IMR-90 (cell line): Measurements from ENCODE around the gene PRKAB1. TPM values are rescaled to one million over a fixed set of nuclear protein-coding genes. Genes with fewer than 3 reads are reported as not detected.

Source experiments
- ATAC-seq: fragments of 200-7000 bp; cut with Tn5 transposase; 2 replicates; pipeline ENCODE4 v1.9.1; 2020; ENCODE audit warnings: low read depth, mild to moderate bottlenecking, moderate library complexity
- BruUV-seq: library from RNA; stranded (reverse); fragments of 400-500 nt; replicated peaks from 2 replicates; lab custom pipeline; 2021; lab: Mats Ljungman, UMichigan
- CTCF ChIA-PET: fragments of 300-600 bp; formaldehyde crosslinking; extraction: SDS; loops from one replicate; lab custom pipeline; 2021; ENCODE audit warnings: antibody characterized with exemption; lab: Yijun Ruan, JAX
- POLR2A ChIA-PET: fragments of 300-600 bp; sonication (Branson Sonifier 250); formaldehyde crosslinking; loops from one replicate; lab custom pipeline; 2022; ENCODE audit warnings: antibody characterized with exemption; ENCODE audit not compliant: unreplicated experiment; lab: Charles Lee
- DNase-seq: peaks from one replicate; pipeline ENCODE4 v3.0.0; 2013
- H2AFZ ChIP-seq: replicated peaks from 2 replicates; pipeline ENCODE3; 2013; ENCODE audit warnings: low read length, mild to moderate bottlenecking; ENCODE audit not compliant: poor library complexity
- H2AK5ac ChIP-seq: 2 replicates; pipeline ENCODE4 v1.6.1; 2013; ENCODE audit warnings: low read depth, low read length, inconsistent platforms
- H2AK9ac ChIP-seq: replicated peaks from 2 replicates; pipeline ENCODE3; 2013; ENCODE audit warnings: mild to moderate bottlenecking, low read depth, low read length, moderate library complexity; ENCODE audit not compliant: poor library complexity
- H2BK120ac ChIP-seq: 2 replicates; pipeline ENCODE4 v1.6.1; 2013; ENCODE audit warnings: low read depth, low read length, inconsistent platforms
- H2BK15ac ChIP-seq: 3 replicates; pipeline ENCODE4 v1.6.1; 2013; ENCODE audit warnings: low read depth, low read length, inconsistent platforms
- H2BK20ac ChIP-seq: 2 replicates; pipeline ENCODE4 v1.6.1; 2013; ENCODE audit warnings: low read depth, mild to moderate bottlenecking, inconsistent platforms, low read length, moderate library complexity
- H2BK5ac ChIP-seq: 2 replicates; pipeline ENCODE4 v1.6.1; 2013; ENCODE audit warnings: mild to moderate bottlenecking, low read depth, low read length, inconsistent platforms; ENCODE audit not compliant: poor library complexity, severe bottlenecking
- H3K14ac ChIP-seq: replicated peaks from 2 replicates; pipeline ENCODE4 v1.6.1; 2013; ENCODE audit warnings: low read depth, low read length, inconsistent platforms
- H3K18ac ChIP-seq: 2 replicates; pipeline ENCODE4 v1.6.1; 2013; ENCODE audit warnings: low read depth, low read length, control low read depth
- H3K23ac ChIP-seq: 2 replicates; pipeline ENCODE4 v1.6.1; 2013; ENCODE audit warnings: low read depth, low read length, inconsistent platforms
- H3K27ac ChIP-seq: 2 replicates; pipeline ENCODE4 v1.5.1; 2013; ENCODE audit warnings: mild to moderate bottlenecking, control low read depth, low read length; ENCODE audit not compliant: insufficient read depth
- H3K27me3 ChIP-seq: 2 replicates; pipeline ENCODE4 v1.6.1; 2013; ENCODE audit warnings: low read length; ENCODE audit not compliant: control insufficient read depth, insufficient read depth
- H3K36me3 ChIP-seq: 2 replicates; pipeline ENCODE4 v1.6.1; 2013; ENCODE audit warnings: low read length, mixed read lengths; ENCODE audit not compliant: control insufficient read depth, insufficient read depth
- H3K4ac ChIP-seq: 2 replicates; pipeline ENCODE4 v1.6.1; 2013; ENCODE audit warnings: low read depth, low read length, inconsistent platforms
- H3K4me1 ChIP-seq: 2 replicates; pipeline ENCODE4 v1.6.1; 2013; ENCODE audit warnings: low read length, mixed read lengths; ENCODE audit not compliant: control insufficient read depth, insufficient read depth
- H3K4me2 ChIP-seq: 2 replicates; pipeline ENCODE4 v1.6.1; 2013; ENCODE audit warnings: low read depth, mild to moderate bottlenecking, control low read depth, low read length, moderate library complexity
- H3K4me3 ChIP-seq: 2 replicates; pipeline ENCODE4 v1.5.1; 2013; ENCODE audit warnings: low read depth, mild to moderate bottlenecking, control low read depth, low read length, moderate library complexity; ENCODE audit not compliant: insufficient read depth
- H3K56ac ChIP-seq: 2 replicates; pipeline ENCODE4 v1.6.1; 2013; ENCODE audit warnings: low read length, inconsistent platforms; ENCODE audit not compliant: insufficient read depth; ENCODE audit errors: extremely low read depth
- H3K79me1 ChIP-seq, 2 experiments: 2 replicates each; pipeline ENCODE4 v1.6.1; 2013; ENCODE audit warnings: low read length in 2 of 2, inconsistent platforms in 1 of 2, low read depth in 1 of 2
- H3K9ac ChIP-seq: 2 replicates; pipeline ENCODE4 v1.6.1; 2013; ENCODE audit warnings: low read depth, low read length, control low read depth
- H3K9me1 ChIP-seq: 2 replicates; pipeline ENCODE4 v1.6.1; 2013; ENCODE audit warnings: low read length, inconsistent platforms; ENCODE audit not compliant: insufficient read depth
- H3K9me3 ChIP-seq: 2 replicates; pipeline ENCODE4 v1.6.1; 2013; ENCODE audit warnings: low read length; ENCODE audit not compliant: control insufficient read depth, insufficient read depth
- H4K20me1 ChIP-seq: 2 replicates; pipeline ENCODE4 v1.6.1; 2013; ENCODE audit warnings: low read length, inconsistent platforms; ENCODE audit not compliant: insufficient read depth
- H4K5ac ChIP-seq: 2 replicates; pipeline ENCODE4 v1.6.1; 2013; ENCODE audit warnings: mild to moderate bottlenecking, low read depth, low read length, control low read depth
- H4K8ac ChIP-seq, 2 experiments: 2 replicates each; pipeline ENCODE4 v1.6.1; 2013; ENCODE audit warnings: low read depth in 2 of 2, low read length in 2 of 2, control low read depth in 1 of 2, inconsistent platforms in 1 of 2
- H4K91ac ChIP-seq: 2 replicates; pipeline ENCODE4 v1.6.1; 2013; ENCODE audit warnings: low read depth, low read length, inconsistent platforms; ENCODE audit not compliant: insufficient read depth
- BHLHE40 ChIP-seq: fragments of 150-350 bp; IDR thresholded peaks from 2 replicates; pipeline ENCODE4 v1.6.1; 2016; ENCODE audit warnings: mild to moderate bottlenecking, low read depth, low read length
- CEBPB ChIP-seq: IDR thresholded peaks from 2 replicates; pipeline ENCODE4 v1.6.1; 2012; ENCODE audit warnings: low read depth, low read length, improper control_type of control experiment
- CTCF ChIP-seq: conservative IDR thresholded peaks from 2 replicates; pipeline ENCODE4 v1.5.1; 2012; ENCODE audit warnings: mild to moderate bottlenecking, low read depth, low read length, improper control_type of control experiment
- MAFK ChIP-seq: IDR thresholded peaks from 2 replicates; pipeline ENCODE4 v1.6.1; 2012; ENCODE audit warnings: low read depth, low read length, improper control_type of control experiment
- MAZ ChIP-seq: IDR thresholded peaks from 2 replicates; pipeline ENCODE4 v1.6.1; 2012; ENCODE audit warnings: low read depth, mild to moderate bottlenecking, low read length, improper control_type of control experiment, moderate library complexity, borderline replicate concordance
- RFX5 ChIP-seq: IDR thresholded peaks from 2 replicates; pipeline ENCODE4 v1.8.0; 2012; ENCODE audit warnings: low read depth, mild to moderate bottlenecking, low read length, moderate library complexity
- WGBS, 2 experiments: methylation state at CpG; one replicate each; pipeline versions ENCODE4 v1.1.5 to v1.1.7; 2013; ENCODE audit warnings: missing lambda C conversion rate in 2 of 2; ENCODE audit not compliant: insufficient read length in 1 of 2; ENCODE audit errors: extremely low coverage in 2 of 2; 5-methylcytosine and 5-hydroxymethylcytosine counted together
- dilution Hi-C: fragments of 300-500 bp; cut with HindIII; formaldehyde crosslinking; loops from one replicate; pipeline ENCODE4 v1.14.3; 2018; ENCODE audit warnings: low sequenced_read_pairs; ENCODE audit not compliant: unreplicated experiment
- in situ Hi-C: fragments of 300-500 bp; cut with MboI; formaldehyde crosslinking; loops from 3 replicates; pipeline ENCODE4 v1.14.3; 2019; ENCODE audit warnings: low sequenced_read_pairs, inconsistent platforms, mixed read lengths
- intact Hi-C: fragments of 100-400 bp; cut with micrococcal nuclease; formaldehyde crosslinking; loops from 2 replicates; pipeline ENCODE4 v1.10.0; 2022
- polyA plus RNA-seq, 3 experiments: library from polyadenylated mRNA; depleted of rRNA; stranded (reverse); fragments of >200 nt; gene quantifications; 2 replicates each; pipeline ENCODE4 v1.2.3, GENCODE V29; 2012; ENCODE audit warnings: low replicate concordance in 1 of 3
- total RNA-seq: library from RNA; depleted of rRNA; stranded (reverse); fragments of >200 nt; gene quantifications from 2 replicates; pipeline ENCODE4 v1.2.3, GENCODE V29; 2012
- TF ChIP-seq, protein P1 (sequence below): fragments of 150-350 bp; IDR thresholded peaks from 2 replicates; pipeline ENCODE4 v1.6.1; 2016; ENCODE audit warnings: low read depth, mild to moderate bottlenecking, low read length, moderate library complexity, borderline replicate concordance
- TF ChIP-seq, protein P2 (sequence below): fragments of 150-350 bp; IDR thresholded peaks from 2 replicates; pipeline ENCODE4 v1.6.1; 2017; ENCODE audit warnings: mild to moderate bottlenecking, antibody characterized with exemption, low read length, low read depth

PRKAB1 gene
- total and polyA plus RNA-seq, 2 of the 4 experiments (the other 2 are of a cell fraction), result 9.7 to 19.3 TPM

GRCh38 chr12:119694111-119694510 lies 26.2 kb downstream of the PRKAB1 start:
- H3K27me3 ChIP-seq, result no peaks in the 10 kb centered on the region
- no peak overlapping the region for H3K18ac ChIP-seq
- no CpG with 5 or more reads among the region's 6 CpGs for WGBS, 2 experiments
- H2AFZ ChIP-seq, result no peak overlapping the region
- ChIA-PET CTCF (interaction anchor here (0.5 to 1.8 kb wide), 4 partner anchors 11 to 114 kb away, joined by 4 to 8 read pairs (median 6); no protein-coding TSS in a partner anchor), POLR2A (no interaction called here)
- H4K91ac ChIP-seq, result no peak overlapping the region
- H2BK120ac ChIP-seq, result no peak overlapping the region
- H2AK5ac ChIP-seq, result no peak overlapping the region
- dilution Hi-C loops, result no loop called here
- no peak overlapping the region for H3K27ac ChIP-seq
- no peak overlapping the region for H3K9ac ChIP-seq
- H3K23ac ChIP-seq, result no peak overlapping the region
- H4K20me1 ChIP-seq, result no peaks in the 10 kb centered on the region
- peaks cover 9% of the 10 kb centered on the region; the same call in 1 of the 2 replicates for H3K9me1 ChIP-seq
- H3K4me3 ChIP-seq, result no peak overlapping the region
- H3K56ac ChIP-seq, result no peak overlapping the region
- no peak overlapping the region for H2BK20ac ChIP-seq
- H2BK15ac ChIP-seq, result no peak overlapping the region
- ATAC-seq (no peak), DNase-seq (no peak)
- H4K8ac ChIP-seq, result no peak overlapping the region
- no peak overlapping the region for H2AK9ac ChIP-seq
- intact Hi-C loops, result no loop called here
- no peaks in the 10 kb centered on the region; the same call in 1 of the 2 replicates for H3K36me3 ChIP-seq
- H3K4me2 ChIP-seq, result no peak overlapping the region
- H3K79me1 ChIP-seq, result peaks cover 0 to 13% of the 10 kb centered on the region in 2 experiments; a peak in 1 of 4 replicates
- no peak for TF ChIP-seq MAZ
- no peak for TF ChIP-seq MAFK
- no peak for TF ChIP-seq CTCF
- TF ChIP-seq BHLHE40, result no peak
- TF ChIP-seq RFX5, result no peak
- TF ChIP-seq, protein P1, sequence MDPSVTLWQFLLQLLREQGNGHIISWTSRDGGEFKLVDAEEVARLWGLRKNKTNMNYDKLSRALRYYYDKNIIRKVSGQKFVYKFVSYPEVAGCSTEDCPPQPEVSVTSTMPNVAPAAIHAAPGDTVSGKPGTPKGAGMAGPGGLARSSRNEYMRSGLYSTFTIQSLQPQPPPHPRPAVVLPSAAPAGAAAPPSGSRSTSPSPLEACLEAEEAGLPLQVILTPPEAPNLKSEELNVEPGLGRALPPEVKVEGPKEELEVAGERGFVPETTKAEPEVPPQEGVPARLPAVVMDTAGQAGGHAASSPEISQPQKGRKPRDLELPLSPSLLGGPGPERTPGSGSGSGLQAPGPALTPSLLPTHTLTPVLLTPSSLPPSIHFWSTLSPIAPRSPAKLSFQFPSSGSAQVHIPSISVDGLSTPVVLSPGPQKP, result no peak
- no peak for TF ChIP-seq CEBPB
- TF ChIP-seq, protein P2, sequence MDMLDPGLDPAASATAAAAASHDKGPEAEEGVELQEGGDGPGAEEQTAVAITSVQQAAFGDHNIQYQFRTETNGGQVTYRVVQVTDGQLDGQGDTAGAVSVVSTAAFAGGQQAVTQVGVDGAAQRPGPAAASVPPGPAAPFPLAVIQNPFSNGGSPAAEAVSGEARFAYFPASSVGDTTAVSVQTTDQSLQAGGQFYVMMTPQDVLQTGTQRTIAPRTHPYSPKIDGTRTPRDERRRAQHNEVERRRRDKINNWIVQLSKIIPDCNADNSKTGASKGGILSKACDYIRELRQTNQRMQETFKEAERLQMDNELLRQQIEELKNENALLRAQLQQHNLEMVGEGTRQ, result no peak
- no peak overlapping the region for H4K5ac ChIP-seq
- peaks cover 10% of the 10 kb centered on the region for H3K4me1 ChIP-seq
- in situ Hi-C loops, result no loop called here
- BruUV-seq, result no TSS peak
- no peaks in the 10 kb centered on the region for H3K9me3 ChIP-seq
- no peak overlapping the region for H3K4ac ChIP-seq
- no peak overlapping the region for H3K14ac ChIP-seq
- H2BK5ac ChIP-seq, result no peak overlapping the region
